ENCODE data around the gene EGR1.
"Not testable (repeated sequence)": the region's sequence is repeated elsewhere in the genome, so short reads cannot be mapped to it uniquely, and the experiment has no call there.

The EGR1 gene

GRCh38 chr5:138469540-138470321, 4.5 kb downstream of the EGR1 start:
- TF ChIP-seq, protein P1, sequence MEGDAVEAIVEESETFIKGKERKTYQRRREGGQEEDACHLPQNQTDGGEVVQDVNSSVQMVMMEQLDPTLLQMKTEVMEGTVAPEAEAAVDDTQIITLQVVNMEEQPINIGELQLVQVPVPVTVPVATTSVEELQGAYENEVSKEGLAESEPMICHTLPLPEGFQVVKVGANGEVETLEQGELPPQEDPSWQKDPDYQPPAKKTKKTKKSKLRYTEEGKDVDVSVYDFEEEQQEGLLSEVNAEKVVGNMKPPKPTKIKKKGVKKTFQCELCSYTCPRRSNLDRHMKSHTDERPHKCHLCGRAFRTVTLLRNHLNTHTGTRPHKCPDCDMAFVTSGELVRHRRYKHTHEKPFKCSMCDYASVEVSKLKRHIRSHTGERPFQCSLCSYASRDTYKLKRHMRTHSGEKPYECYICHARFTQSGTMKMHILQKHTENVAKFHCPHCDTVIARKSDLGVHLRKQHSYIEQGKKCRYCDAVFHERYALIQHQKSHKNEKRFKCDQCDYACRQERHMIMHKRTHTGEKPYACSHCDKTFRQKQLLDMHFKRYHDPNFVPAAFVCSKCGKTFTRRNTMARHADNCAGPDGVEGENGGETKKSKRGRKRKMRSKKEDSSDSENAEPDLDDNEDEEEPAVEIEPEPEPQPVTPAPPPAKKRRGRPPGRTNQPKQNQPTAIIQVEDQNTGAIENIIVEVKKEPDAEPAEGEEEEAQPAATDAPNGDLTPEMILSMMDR (IDR thresholded peaks at IDR 0.05; ENCODE audit: low read depth, low read length): no peak
- H3K4me3 ChIP-seq (replicated peaks in 1 of 2; ENCODE audit: low read depth in 2 of 2, low read length in 2 of 2): no peak overlapping the region
- DNase-seq (ENCODE audit: low read depth in 2 of 2): peak; percentile 90 to 95

- DNase-seq (ENCODE audit: low read depth in 2 of 2): no peak
- no peak overlapping the region for H3K4me3 ChIP-seq (replicated peaks in 1 of 2; ENCODE audit: low read depth in 2 of 2, low read length in 2 of 2)
- TF ChIP-seq, protein P1 (IDR thresholded peaks at IDR 0.05; ENCODE audit: low read depth, low read length): no peak
Observed at GRCh38 chr5:138470322-138471051, 5.2 kb downstream of the EGR1 start.

DNA sequence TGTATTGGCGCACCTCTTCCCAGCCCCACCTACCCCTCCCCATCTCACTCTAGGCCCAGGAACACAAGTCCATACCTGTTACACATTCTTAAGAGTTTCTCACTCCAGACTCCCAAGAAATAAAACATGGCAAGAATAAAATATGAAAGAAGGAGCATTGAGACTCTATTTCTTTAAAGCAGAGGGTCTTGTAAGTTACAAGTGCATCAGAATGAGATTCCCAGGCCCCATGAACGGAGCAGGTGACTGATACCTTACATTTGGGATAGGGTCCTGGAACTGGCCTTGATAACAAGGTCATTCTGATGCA, 5.7 kb downstream of the EGR1 start:
- TF ChIP-seq, protein P1 (IDR thresholded peaks at IDR 0.05; ENCODE audit: low read depth, low read length): no peak
- no peak for DNase-seq (ENCODE audit: low read depth in 2 of 2)
- H3K4me3 ChIP-seq (replicated peaks in 1 of 2; ENCODE audit: low read depth in 2 of 2, low read length in 2 of 2): no peak overlapping the region

DNA sequence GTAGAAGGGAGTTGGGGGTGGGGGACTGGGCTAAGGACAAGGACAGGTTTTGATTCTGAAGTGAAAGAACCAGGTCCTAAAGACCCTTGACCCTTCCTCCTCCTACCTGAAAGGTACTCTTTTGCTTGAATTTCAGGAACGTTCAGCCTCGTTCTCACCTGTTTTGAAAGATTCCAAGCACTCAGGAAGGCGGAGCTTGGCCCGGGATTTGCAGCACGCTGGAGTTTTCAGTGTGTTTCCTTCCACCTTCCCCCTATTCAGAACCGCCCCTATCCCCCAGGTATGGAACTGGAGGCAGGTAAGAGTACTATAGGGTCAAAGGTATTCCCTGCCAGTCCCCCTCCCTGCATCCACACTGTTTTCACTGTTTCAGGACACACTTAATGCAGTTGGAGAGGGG, 7.1 kb downstream of the EGR1 start:
- no peak overlapping the region for H3K4me3 ChIP-seq (replicated peaks in 1 of 2; ENCODE audit: low read depth in 2 of 2, low read length in 2 of 2)
- TF ChIP-seq, protein P1 (IDR thresholded peaks at IDR 0.05; ENCODE audit: low read depth, low read length): no peak
- DNase-seq (ENCODE audit: low read depth in 2 of 2): no peak

DNA sequence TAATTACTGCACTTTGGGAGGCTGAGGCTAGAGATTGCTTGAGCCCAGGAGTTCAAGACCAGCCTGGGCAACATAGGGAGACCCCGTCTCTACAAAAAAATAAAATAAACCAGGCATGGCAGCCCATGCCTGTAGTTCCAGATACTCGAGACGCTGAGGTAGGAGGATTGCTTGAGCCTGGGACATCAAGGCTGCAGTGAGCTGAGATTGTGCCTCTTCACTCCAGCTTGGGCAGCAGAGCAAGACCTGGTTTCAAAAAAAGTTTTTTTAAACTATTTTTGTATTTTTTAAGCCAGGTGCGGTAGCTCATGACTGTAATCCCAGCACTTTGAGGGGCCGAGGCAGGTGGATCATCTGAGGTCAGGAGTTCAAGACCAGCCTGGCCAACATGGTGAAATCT, 7.9 kb downstream of the EGR1 start:
- H3K4me3 ChIP-seq (replicated peaks in 1 of 2; ENCODE audit: low read depth in 2 of 2, low read length in 2 of 2); DNase-seq (ENCODE audit: low read depth in 2 of 2): not testable (repeated sequence)

GRCh38 chr5:138476918-138477317, 11.6 kb downstream of the EGR1 start:
- no peak for DNase-seq (ENCODE audit: low read depth in 2 of 2)
- TF ChIP-seq, protein P1 (IDR thresholded peaks at IDR 0.05; ENCODE audit: low read depth, low read length): no peak
- H3K4me3 ChIP-seq (replicated peaks in 1 of 2; ENCODE audit: low read depth in 2 of 2, low read length in 2 of 2): no peak overlapping the region

- TF ChIP-seq, protein P1 (IDR thresholded peaks at IDR 0.05; ENCODE audit: low read depth, low read length): no peak
- no peak for DNase-seq (ENCODE audit: low read depth in 2 of 2)
- no peak overlapping the region for H3K4me3 ChIP-seq (replicated peaks in 1 of 2; ENCODE audit: low read depth in 2 of 2, low read length in 2 of 2)
Observed at GRCh38 chr5:138482638-138483037, 17.4 kb downstream of the EGR1 start.

Data from cardiac fibroblast (primary cell).